Articular chondrocyte of knee joint (primary cell): ENCODE results near the gene ELF3. TPM values are rescaled to one million over a fixed set of nuclear protein-coding genes. Genes with fewer than 3 reads are reported as not detected.

Source experiments
- small RNA-seq: library from RNA; depleted of rRNA; stranded (forward); fragments of <200 nt; gene quantifications from one replicate; pipeline ENCODE3, GENCODE V24; 2012
- total RNA-seq: library from RNA; depleted of rRNA; stranded (reverse); fragments of >200 nt; gene quantifications from 2 replicates; pipeline ENCODE4 v1.2.3, GENCODE V29; 2012

Gene ELF3
- 0.13 and 0.32 TPM in 2 replicates for total RNA-seq

GRCh38 chr1:202010180-202011015 is at the start of gene ELF3:
TSS of gene ELF3 (plus strand) at chr1:202010587. CDS start at chr1:202011137, 550 bp downstream.

GRCh38 chr1:201982623-201983379 is 27.6 kb upstream of the ELF3 start, which contains the start of gene RNPEP:
TSS of gene RNPEP (plus strand) at chr1:201982648. CDS start at chr1:201982667, 19 bp downstream.

Small RNAs within 50 kb of the gene (small RNA-seq; reads per million reads assigned to genes)
- gene AL691482.1 (not detected), gene AL691482.2 (not detected), gene MIR6740 (not detected), gene RF00156 (not detected)

Other genes with a start within 250 kb of the ELF3 start
- gene IPO9, start 181.4 kb upstream of the ELF3 start, total RNA-seq: 25.3 and 28.8 TPM in 2 replicates
- gene SHISA4, start 121.7 kb upstream of the ELF3 start, total RNA-seq: 21.0 and 21.7 TPM in 2 replicates
- 1.4 and 3.5 TPM in 2 replicates for gene LMOD1, start 64.0 kb upstream of the ELF3 start, total RNA-seq
- 55.0 and 57.4 TPM in 2 replicates for gene TIMM17A, start 55.1 kb upstream of the ELF3 start, total RNA-seq
- gene RNPEP, start 27.9 kb upstream of the ELF3 start, total RNA-seq: 64.0 and 64.6 TPM in 2 replicates
- gene GPR37L1, start 112.3 kb downstream of the ELF3 start, total RNA-seq: under 0.01 TPM in 1 of 2 replicates, not detected in the other
- gene ARL8A, start 134.2 kb downstream of the ELF3 start, total RNA-seq: 15.9 and 16.1 TPM in 2 replicates
- not detected in 2 replicates for gene PTPN7, start 150.0 kb downstream of the ELF3 start, total RNA-seq
- gene LGR6, start 183.2 kb downstream of the ELF3 start, total RNA-seq: under 0.01 TPM in 1 of 2 replicates, not detected in the other